Measurements from ENCODE around the gene NOL6.

DNA sequence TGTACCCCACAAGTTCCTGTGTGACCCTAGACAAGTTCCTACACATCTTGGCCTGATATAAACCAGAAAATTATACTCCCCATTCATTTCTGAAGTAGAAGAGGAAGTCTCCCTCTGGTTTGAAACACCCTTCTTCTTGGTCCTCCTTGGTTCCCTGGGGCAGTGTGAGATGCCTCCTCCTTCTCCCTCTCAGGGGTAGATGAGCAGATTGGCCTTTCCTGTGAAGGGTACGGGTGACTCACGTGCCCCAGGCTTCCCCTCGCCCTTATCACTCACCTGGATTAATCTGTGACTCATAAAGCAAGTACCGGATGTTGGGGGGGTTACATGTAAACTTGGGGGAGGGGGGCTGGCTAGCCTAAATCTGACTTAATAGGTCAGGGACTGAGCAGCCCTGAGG, 15.3 kb downstream of the NOL6 start:
- TF ChIP-seq, protein P1, sequence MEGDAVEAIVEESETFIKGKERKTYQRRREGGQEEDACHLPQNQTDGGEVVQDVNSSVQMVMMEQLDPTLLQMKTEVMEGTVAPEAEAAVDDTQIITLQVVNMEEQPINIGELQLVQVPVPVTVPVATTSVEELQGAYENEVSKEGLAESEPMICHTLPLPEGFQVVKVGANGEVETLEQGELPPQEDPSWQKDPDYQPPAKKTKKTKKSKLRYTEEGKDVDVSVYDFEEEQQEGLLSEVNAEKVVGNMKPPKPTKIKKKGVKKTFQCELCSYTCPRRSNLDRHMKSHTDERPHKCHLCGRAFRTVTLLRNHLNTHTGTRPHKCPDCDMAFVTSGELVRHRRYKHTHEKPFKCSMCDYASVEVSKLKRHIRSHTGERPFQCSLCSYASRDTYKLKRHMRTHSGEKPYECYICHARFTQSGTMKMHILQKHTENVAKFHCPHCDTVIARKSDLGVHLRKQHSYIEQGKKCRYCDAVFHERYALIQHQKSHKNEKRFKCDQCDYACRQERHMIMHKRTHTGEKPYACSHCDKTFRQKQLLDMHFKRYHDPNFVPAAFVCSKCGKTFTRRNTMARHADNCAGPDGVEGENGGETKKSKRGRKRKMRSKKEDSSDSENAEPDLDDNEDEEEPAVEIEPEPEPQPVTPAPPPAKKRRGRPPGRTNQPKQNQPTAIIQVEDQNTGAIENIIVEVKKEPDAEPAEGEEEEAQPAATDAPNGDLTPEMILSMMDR (IDR thresholded peaks at IDR 0.05): no peak
- TF ChIP-seq POLR2A (IDR thresholded peaks at IDR 0.05) (no peak), EP300 (IDR thresholded peaks at IDR 0.05) (no peak)

Measured in stomach (tissue), 4 donors.